Stomach (tissue), 4 donors: ENCODE results near the gene PCARE.

Experiments used
- POLR2A ChIP-seq, 4 donors: fragments of 450-650 bp; IDR thresholded peaks; one replicate each; pipeline ENCODE4 v1.6.1; 2016; ENCODE audit warnings: antibody characterized with exemption in 4 of 4, control low read depth in 2 of 4, mild to moderate bottlenecking in 1 of 4, moderate library complexity in 1 of 4
- TF ChIP-seq, protein P1 (sequence below), 7 experiments: fragments of 450-650 bp in 4 of 7; fragments of 200-600 bp in 3 of 7; sonication (generic) in 3 of 7; IDR thresholded peaks; one replicate each; pipeline ENCODE4 v1.5.1; 2016 to 2019; ENCODE audit warnings: antibody characterized with exemption in 7 of 7, control low read depth in 2 of 7, mild to moderate bottlenecking in 1 of 7

DNA sequence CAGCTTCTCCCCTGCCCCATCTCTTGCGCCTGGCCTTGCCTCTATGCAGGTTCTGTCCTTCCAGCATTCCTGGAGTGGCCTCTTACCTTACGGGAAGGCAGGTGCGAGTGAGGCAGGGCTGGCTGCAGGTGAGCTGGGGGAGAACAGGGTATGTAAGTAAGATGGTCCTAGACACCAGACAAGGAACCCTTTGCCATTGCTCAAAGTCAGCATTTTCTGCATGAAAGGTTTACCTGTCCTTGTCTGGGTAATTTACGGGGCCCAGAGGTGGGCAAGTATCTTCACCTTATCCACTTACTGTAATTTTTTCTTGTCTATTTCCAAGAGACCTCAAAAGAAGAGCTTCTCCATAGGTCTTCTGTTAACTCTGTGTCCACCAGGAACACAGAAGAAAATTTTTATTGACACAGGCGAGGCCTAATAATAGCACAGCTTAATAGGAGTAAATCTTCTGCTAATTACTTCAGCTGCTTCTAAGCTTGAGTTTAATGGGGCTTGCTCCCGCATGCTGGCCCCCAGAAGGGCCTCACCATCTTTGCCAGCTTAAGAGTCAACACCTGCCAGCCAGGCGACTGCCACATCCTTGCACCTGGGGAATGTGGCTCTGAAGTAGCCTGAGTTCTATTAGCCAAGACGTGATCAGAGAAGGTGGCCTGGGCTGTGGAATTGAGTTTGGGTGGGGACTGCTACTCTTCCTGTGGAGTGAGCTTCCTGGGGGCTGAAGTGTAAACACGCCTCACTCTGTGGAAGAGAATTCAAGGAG, 27.1 kb downstream of the PCARE start:
- TF ChIP-seq, protein P1, sequence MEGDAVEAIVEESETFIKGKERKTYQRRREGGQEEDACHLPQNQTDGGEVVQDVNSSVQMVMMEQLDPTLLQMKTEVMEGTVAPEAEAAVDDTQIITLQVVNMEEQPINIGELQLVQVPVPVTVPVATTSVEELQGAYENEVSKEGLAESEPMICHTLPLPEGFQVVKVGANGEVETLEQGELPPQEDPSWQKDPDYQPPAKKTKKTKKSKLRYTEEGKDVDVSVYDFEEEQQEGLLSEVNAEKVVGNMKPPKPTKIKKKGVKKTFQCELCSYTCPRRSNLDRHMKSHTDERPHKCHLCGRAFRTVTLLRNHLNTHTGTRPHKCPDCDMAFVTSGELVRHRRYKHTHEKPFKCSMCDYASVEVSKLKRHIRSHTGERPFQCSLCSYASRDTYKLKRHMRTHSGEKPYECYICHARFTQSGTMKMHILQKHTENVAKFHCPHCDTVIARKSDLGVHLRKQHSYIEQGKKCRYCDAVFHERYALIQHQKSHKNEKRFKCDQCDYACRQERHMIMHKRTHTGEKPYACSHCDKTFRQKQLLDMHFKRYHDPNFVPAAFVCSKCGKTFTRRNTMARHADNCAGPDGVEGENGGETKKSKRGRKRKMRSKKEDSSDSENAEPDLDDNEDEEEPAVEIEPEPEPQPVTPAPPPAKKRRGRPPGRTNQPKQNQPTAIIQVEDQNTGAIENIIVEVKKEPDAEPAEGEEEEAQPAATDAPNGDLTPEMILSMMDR (IDR thresholded peaks at IDR 0.05) = no peak
- no peak for TF ChIP-seq POLR2A (IDR thresholded peaks at IDR 0.05)
